OCI-LY1 (cell line): Measurements from ENCODE around the gene GK2.

Source experiments
- H2AFZ ChIP-seq: fragments of 200-600 bp; sonication (generic), shearing (Covaris generic); 2 replicates; pipeline ENCODE4 v1.6.0; 2014; ENCODE audit warnings: antibody characterized with exemption, mild to moderate bottlenecking, low read length
- H3F3A ChIP-seq: fragments of 200-600 bp; sonication (generic), shearing (Covaris generic); 2 replicates; pipeline ENCODE4 v1.6.0; 2014; ENCODE audit warnings: mild to moderate bottlenecking, antibody characterized with exemption, low read length, moderate library complexity; ENCODE audit not compliant: insufficient read depth
- H3K27ac ChIP-seq: fragments of 200-600 bp; sonication (generic); 2 replicates; pipeline ENCODE4 v1.5.1; 2014; ENCODE audit warnings: low read length, mixed run types, mild to moderate bottlenecking, low read depth; ENCODE audit not compliant: poor library complexity, severe bottlenecking
- H3K27me3 ChIP-seq: fragments of 200-600 bp; sonication (generic); 2 replicates; pipeline ENCODE4 v1.6.0; 2014; ENCODE audit warnings: antibody characterized with exemption, mild to moderate bottlenecking, low read length, moderate library complexity; ENCODE audit not compliant: insufficient read depth
- H3K36me3 ChIP-seq: fragments of 200-600 bp; sonication (generic); 2 replicates; pipeline ENCODE4 v1.6.1; 2014; ENCODE audit warnings: mild to moderate bottlenecking, antibody characterized with exemption, low read length, moderate library complexity, mixed read lengths; ENCODE audit not compliant: insufficient read depth
- H3K4me1 ChIP-seq: fragments of 200-600 bp; sonication (generic); 2 replicates; pipeline ENCODE4 v1.5.1; 2014; ENCODE audit warnings: mild to moderate bottlenecking, low read length, moderate library complexity; ENCODE audit not compliant: insufficient read depth, severe bottlenecking
- H3K4me2 ChIP-seq: fragments of 200-600 bp; sonication (generic), shearing (Covaris generic); 2 replicates; pipeline ENCODE4 v1.6.1; 2014; ENCODE audit warnings: low read length
- H3K4me3 ChIP-seq: fragments of 200-600 bp; sonication (generic); 2 replicates; pipeline ENCODE4 v1.5.1; 2014; ENCODE audit warnings: low read length, low read depth, mild to moderate bottlenecking, mixed read lengths; ENCODE audit not compliant: poor library complexity, severe bottlenecking
- H3K79me2 ChIP-seq: fragments of 200-600 bp; shearing (Covaris generic); 2 replicates; pipeline ENCODE4 v1.6.1; 2016; ENCODE audit warnings: mixed run types, low read length, mixed read lengths; ENCODE audit not compliant: insufficient read depth
- H3K9ac ChIP-seq: fragments of 200-600 bp; sonication (generic), shearing (Covaris generic); 2 replicates; pipeline ENCODE4 v1.6.1; 2014; ENCODE audit warnings: mild to moderate bottlenecking, low read length, mixed read lengths
- H3K9me2 ChIP-seq: fragments of 200-600 bp; sonication (generic), shearing (Covaris generic); 2 replicates; pipeline ENCODE4 v1.6.1; 2014; ENCODE audit warnings: low read depth, mild to moderate bottlenecking, low read length, mixed read lengths
- H3K9me3 ChIP-seq: fragments of 200-600 bp; shearing (Covaris generic); 2 replicates; pipeline ENCODE4 v1.6.1; 2014; ENCODE audit warnings: low read length, mixed read lengths
- H4K20me1 ChIP-seq: fragments of 200-600 bp; sonication (generic), shearing (Covaris generic); 2 replicates; pipeline ENCODE4 v1.6.0; 2016; ENCODE audit warnings: mild to moderate bottlenecking, low read length; ENCODE audit not compliant: insufficient read depth
- EZH2 ChIP-seq: fragments of 200-600 bp; sonication (generic), shearing (Covaris generic); IDR thresholded peaks from 2 replicates; pipeline ENCODE4 v1.8.0; 2017; ENCODE audit warnings: borderline replicate concordance, mixed run types, mild to moderate bottlenecking, antibody characterized with exemption, low read length, moderate library complexity, mixed read lengths
- TF ChIP-seq, protein P1 (sequence below): fragments of 200-600 bp; sonication (generic), shearing (Covaris generic); IDR thresholded peaks from 2 replicates; pipeline ENCODE4 v1.5.1; 2017; ENCODE audit warnings: mild to moderate bottlenecking, antibody characterized with exemption, low read length, moderate library complexity, mixed read lengths

Gene GK2

GRCh38 chr4:79358438-79358837, 49.6 kb downstream of the GK2 start:
- Histone ChIP-seq H3K4me1 (no peaks in the 10 kb centered on the region), H3K9ac (no peak overlapping the region), H3K9me2 (no peaks in the 10 kb centered on the region), H3K9me3 (no peaks in the 10 kb centered on the region), H3K27me3 (no peaks in the 10 kb centered on the region), H3F3A (no peaks in the 10 kb centered on the region), H3K4me3 (no peak overlapping the region), H2AFZ (no peak overlapping the region), H3K27ac (no peak overlapping the region), H3K79me2 (no peaks in the 10 kb centered on the region), H4K20me1 (no peaks in the 10 kb centered on the region), H3K36me3 (no peaks in the 10 kb centered on the region), H3K4me2 (no peak overlapping the region)
- TF ChIP-seq, protein P1, sequence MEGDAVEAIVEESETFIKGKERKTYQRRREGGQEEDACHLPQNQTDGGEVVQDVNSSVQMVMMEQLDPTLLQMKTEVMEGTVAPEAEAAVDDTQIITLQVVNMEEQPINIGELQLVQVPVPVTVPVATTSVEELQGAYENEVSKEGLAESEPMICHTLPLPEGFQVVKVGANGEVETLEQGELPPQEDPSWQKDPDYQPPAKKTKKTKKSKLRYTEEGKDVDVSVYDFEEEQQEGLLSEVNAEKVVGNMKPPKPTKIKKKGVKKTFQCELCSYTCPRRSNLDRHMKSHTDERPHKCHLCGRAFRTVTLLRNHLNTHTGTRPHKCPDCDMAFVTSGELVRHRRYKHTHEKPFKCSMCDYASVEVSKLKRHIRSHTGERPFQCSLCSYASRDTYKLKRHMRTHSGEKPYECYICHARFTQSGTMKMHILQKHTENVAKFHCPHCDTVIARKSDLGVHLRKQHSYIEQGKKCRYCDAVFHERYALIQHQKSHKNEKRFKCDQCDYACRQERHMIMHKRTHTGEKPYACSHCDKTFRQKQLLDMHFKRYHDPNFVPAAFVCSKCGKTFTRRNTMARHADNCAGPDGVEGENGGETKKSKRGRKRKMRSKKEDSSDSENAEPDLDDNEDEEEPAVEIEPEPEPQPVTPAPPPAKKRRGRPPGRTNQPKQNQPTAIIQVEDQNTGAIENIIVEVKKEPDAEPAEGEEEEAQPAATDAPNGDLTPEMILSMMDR, result no peak
- no peak for TF ChIP-seq EZH2

GRCh38 chr4:79357365-79357764, 50.7 kb downstream of the GK2 start:
- no peak overlapping the region for H3K4me2 ChIP-seq
- H2AFZ ChIP-seq, result no peak overlapping the region
- TF ChIP-seq, protein P1, result no peak
- no peak for TF ChIP-seq EZH2
- no peaks in the 10 kb centered on the region for H3K27me3 ChIP-seq
- no peak overlapping the region for H3K9ac ChIP-seq
- H3K4me3 ChIP-seq, result no peak overlapping the region
- H3K9me2 ChIP-seq, result no peaks in the 10 kb centered on the region
- no peaks in the 10 kb centered on the region for H4K20me1 ChIP-seq
- H3K4me1 ChIP-seq, result no peaks in the 10 kb centered on the region
- no peaks in the 10 kb centered on the region for H3F3A ChIP-seq
- no peaks in the 10 kb centered on the region for H3K36me3 ChIP-seq
- no peak overlapping the region for H3K27ac ChIP-seq
- no peaks in the 10 kb centered on the region for H3K9me3 ChIP-seq
- no peaks in the 10 kb centered on the region for H3K79me2 ChIP-seq
